Mammary microvascular endothelial cell (primary cell): ENCODE results near the gene KCTD21. TPM values are rescaled to one million over a fixed set of nuclear protein-coding genes. Genes with fewer than 3 reads are reported as not detected.

ENCODE experiments used
- total RNA-seq: library from RNA; depleted of rRNA; stranded (reverse); fragments of >200 nt; gene quantifications from 2 replicates; pipeline ENCODE4 v1.2.3, GENCODE V29; 2015

Gene KCTD21, protein sequence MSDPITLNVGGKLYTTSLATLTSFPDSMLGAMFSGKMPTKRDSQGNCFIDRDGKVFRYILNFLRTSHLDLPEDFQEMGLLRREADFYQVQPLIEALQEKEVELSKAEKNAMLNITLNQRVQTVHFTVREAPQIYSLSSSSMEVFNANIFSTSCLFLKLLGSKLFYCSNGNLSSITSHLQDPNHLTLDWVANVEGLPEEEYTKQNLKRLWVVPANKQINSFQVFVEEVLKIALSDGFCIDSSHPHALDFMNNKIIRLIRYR
- 8.1 and 8.3 TPM in 2 replicates for total RNA-seq

DNA sequence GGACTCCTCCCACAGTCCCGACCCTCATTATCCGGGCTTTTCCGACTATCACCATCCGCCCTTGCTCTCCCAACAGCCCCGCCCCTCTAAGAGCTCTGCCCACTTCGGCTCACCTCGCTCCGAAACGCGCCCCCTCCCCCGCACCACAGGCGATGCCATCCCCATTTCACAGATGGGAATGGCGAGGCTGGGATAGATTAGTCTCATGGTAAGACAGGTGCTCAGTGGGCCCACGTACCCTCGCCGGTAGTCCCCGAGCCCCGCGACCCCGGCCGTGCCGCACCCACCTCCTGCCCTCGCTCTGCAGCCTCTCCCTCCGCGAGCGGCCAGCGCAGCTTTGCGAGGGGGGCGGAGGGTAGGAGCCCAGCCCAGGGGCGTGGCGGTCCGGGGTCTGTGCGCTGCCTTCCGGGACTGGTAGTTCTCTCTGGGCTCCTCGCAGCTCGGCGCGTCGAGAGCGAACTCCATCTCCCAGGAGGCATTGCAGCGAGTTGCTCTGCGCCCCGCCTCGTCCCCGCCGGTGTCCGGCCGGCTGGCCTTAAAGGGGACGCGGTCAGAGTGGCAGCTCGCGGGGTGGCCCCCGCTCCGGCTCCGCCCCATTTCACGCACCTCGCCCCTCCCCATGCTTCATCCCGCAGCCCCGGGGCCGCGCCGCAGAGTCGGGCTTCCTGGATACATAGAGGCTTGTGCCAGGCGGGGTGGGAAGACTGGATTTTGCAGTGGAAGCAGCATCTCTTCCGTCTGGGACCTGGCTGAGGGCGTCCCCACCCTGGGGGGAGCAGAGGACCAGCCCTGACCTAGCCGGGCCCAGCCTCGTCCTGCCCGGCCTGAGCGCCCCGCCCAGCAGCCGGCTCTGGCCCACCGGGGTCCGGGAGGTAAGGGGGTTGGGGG lies at the start of gene KCTD21, which contains the start of gene USP35:
KCTD21 (minus strand) TSS at position 341 of the 888 bp plus-strand sequence. CDS start 14,072 bp downstream, outside the sequence.
USP35 (plus strand) TSS at position 634 of the 888 bp plus-strand sequence. CDS start 7,327 bp downstream, outside the sequence.

DNA sequence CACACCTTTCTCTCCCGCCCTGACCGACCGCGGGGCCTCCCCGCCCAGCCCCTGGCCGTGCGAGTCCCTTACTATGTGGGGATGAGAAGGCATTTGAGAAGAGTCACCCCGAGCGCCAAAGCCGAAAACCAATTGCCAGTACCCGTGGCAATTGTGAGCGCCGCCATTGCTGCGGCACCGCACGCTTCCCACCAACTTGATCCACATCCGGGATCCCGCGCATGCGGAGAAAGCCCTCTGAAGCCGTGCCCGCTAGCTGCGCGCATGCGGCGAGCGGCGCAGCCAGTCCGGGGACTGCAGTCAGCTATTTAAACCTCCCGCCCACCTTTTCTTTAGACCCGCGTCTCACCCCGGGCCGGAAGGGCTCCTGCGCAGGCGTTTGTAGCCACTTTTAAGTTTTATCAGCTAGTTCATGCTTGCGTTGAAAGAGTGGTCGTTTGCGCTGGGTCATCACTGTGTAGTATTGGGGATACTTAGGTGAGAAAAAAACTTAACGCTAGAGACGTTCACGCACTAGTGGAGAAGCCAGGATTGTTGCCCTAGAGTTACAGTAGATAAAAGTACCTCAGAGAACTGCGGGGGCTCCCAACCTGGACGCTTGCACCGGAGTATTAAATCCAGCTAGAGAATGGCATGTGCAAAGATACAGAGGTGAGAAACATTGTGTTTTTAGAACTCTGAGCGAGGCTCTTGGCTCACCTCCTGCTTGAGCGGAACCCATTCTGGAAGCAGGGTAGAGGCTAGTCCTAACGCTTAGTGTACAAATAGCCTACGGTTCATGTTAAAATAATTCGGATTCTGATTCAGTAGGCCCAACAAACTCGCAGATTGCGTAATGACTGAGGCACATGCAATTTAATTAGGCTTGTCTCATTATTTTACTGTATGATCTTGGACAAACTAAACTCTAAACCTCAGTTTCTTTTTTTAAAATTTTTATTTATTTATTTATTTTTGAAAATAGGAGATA lies 48.7 kb downstream of the KCTD21 start, which contains the start of gene ALG8:
ALG8 (minus strand) TSS at position 205 of the 970 bp plus-strand sequence; CDS start at position 167, 38 bp downstream.

Other genes with a start within 250 kb of the KCTD21 start
- gene INTS4, start 194.0 kb downstream of the KCTD21 start, total RNA-seq, result 21.5 and 23.0 TPM in 2 replicates
- 1.4 and 1.6 TPM in 2 replicates for gene KCTD14, start 165.3 kb downstream of the KCTD21 start, total RNA-seq
- gene THRSP, start 124.8 kb downstream of the KCTD21 start, total RNA-seq, result not detected in 2 replicates
- 123 and 128 TPM in 2 replicates for gene NDUFC2, start 108.8 kb downstream of the KCTD21 start, total RNA-seq
- gene ALG8, start 49.0 kb downstream of the KCTD21 start, total RNA-seq, result 24.5 and 43.3 TPM in 2 replicates
- 5.1 and 5.4 TPM in 2 replicates for gene USP35, start 293 bp upstream of the KCTD21 start, total RNA-seq
- gene GAB2, start 229.2 kb upstream of the KCTD21 start, total RNA-seq, result 15.9 and 17.2 TPM in 2 replicates